CD4-positive, CD25-positive, alpha-beta regulatory T cell (primary cell): ENCODE measurements around the gene ATP9B. TPM values are rescaled to one million over a fixed set of nuclear protein-coding genes. Genes with fewer than 3 reads are reported as not detected.
A peak's percentile ranks its signal among the peaks of the same experiment; 100 is the strongest.
"Not testable (repeated sequence)": the region's sequence is repeated elsewhere in the genome, so short reads cannot be mapped to it uniquely, and the experiment has no call there.

ENCODE experiments used
- ATAC-seq, 2 donors: fragments of 150-1000 bp; cut with Tn5 transposase; one replicate each; pipeline ENCODE4 v1.10.0; 2021; ENCODE audit warnings: low read depth in 2 of 2, moderate number of reproducible peaks in 2 of 2, moderate library complexity in 1 of 2
- DNase-seq, 3 donors: peaks; one replicate each; pipeline versions ENCODE4 v3.0.0 to v3.0.0-alpha.2; 2012 to 2022; ENCODE audit warnings: mixed read lengths in 1 of 3
- H3K27ac ChIP-seq: one replicate; pipeline ENCODE4 v1.7.0; 2013; ENCODE audit warnings: mild to moderate bottlenecking, low read length; ENCODE audit not compliant: insufficient read depth, poor library complexity, severe bottlenecking
- H3K27me3 ChIP-seq: one replicate; pipeline ENCODE4 v1.7.0; 2013; ENCODE audit warnings: low read length; ENCODE audit not compliant: control insufficient read depth, insufficient read depth
- H3K36me3 ChIP-seq: one replicate; pipeline ENCODE4 v1.7.0; 2013; ENCODE audit warnings: mild to moderate bottlenecking, low read length, moderate library complexity; ENCODE audit not compliant: control insufficient read depth, insufficient read depth
- H3K4me1 ChIP-seq: 2 replicates; pipeline ENCODE4 v1.7.0; 2013; ENCODE audit warnings: mild to moderate bottlenecking, low read length; ENCODE audit not compliant: insufficient read depth, control insufficient read depth, poor library complexity, severe bottlenecking
- H3K4me3 ChIP-seq: one replicate; pipeline ENCODE4 v1.7.0; 2013; ENCODE audit warnings: low read depth, mild to moderate bottlenecking, low read length, moderate library complexity
- H3K9me3 ChIP-seq, 2 experiments: 1 replicate in 1 of 2; 2 replicates in 1 of 2; pipeline ENCODE4 v1.7.0; 2013; ENCODE audit warnings: low read length in 2 of 2, mild to moderate bottlenecking in 1 of 2, moderate library complexity in 1 of 2; ENCODE audit not compliant: control insufficient read depth in 2 of 2
- H3K27ac Mint-ChIP-seq, 3 donors: one replicate each; pipeline ENCODE4 v1.8.0; 2020 to 2022; ENCODE audit warnings: mild to moderate bottlenecking in 3 of 3, mixed read lengths in 3 of 3, moderate library complexity in 2 of 3
- H3K27me3 Mint-ChIP-seq: one replicate; pipeline ENCODE4 v1.8.0; 2022; ENCODE audit warnings: mild to moderate bottlenecking, mixed read lengths
- H3K36me3 Mint-ChIP-seq: one replicate; pipeline ENCODE4 v1.8.0; 2020; ENCODE audit warnings: mixed read lengths
- H3K4me1 Mint-ChIP-seq, 4 donors: one replicate each; pipeline ENCODE4 v1.8.0; 2020 to 2022; ENCODE audit warnings: mixed read lengths in 4 of 4, mild to moderate bottlenecking in 1 of 4
- H3K4me3 Mint-ChIP-seq, 4 donors: one replicate each; pipeline ENCODE4 v1.8.0; 2020 to 2022; ENCODE audit warnings: mild to moderate bottlenecking in 4 of 4, mixed read lengths in 4 of 4, moderate library complexity in 3 of 4
- H3K9me3 Mint-ChIP-seq, 7 donors: one replicate each; pipeline ENCODE4 v1.8.0; 2020 to 2022; ENCODE audit warnings: mixed read lengths in 7 of 7, mild to moderate bottlenecking in 3 of 7, moderate library complexity in 2 of 7
- polyA plus RNA-seq, 4 donors: library from polyadenylated mRNA; unstranded; fragments of 300-500 nt; fragmentation: Illumina TruSeq; gene quantifications; one replicate each; pipeline ENCODE4 v1.2.3, GENCODE V29; 2021
- total RNA-seq: library from RNA; stranded (reverse); gene quantifications from one replicate; pipeline ENCODE4 v1.2.3, GENCODE V29; 2022

Gene ATP9B
- total and polyA plus RNA-seq, 5 donors from 2014 or later = 14.1 to 75.3 (median 17.6) TPM

GRCh38 chr18:79071503-79072210 is 2.5 kb downstream of the ATP9B start:
- ATAC-seq (no peak), DNase-seq (no peak)
- peaks cover 32 to 77% (median 50%) of the 10 kb centered on the region in 4 donors for H3K4me1 Mint-ChIP-seq
- Histone ChIP-seq H3K9me3 (no peaks in the 10 kb centered on the region), H3K27me3 (no peaks in the 10 kb centered on the region), H3K4me3 (peak overlapping the region; percentile 93), H3K36me3 (no peaks in the 10 kb centered on the region), H3K27ac (no peak overlapping the region), H3K4me1 (peaks cover 26% of the 10 kb centered on the region)
- H3K36me3 Mint-ChIP-seq = peaks cover 18% of the 10 kb centered on the region
- H3K27ac Mint-ChIP-seq = peak overlapping the region in 1 of 3 donors; percentile 93
- peaks cover 0 to 4% (median 0%) of the 10 kb centered on the region in 7 donors for H3K9me3 Mint-ChIP-seq
- H3K27me3 Mint-ChIP-seq = peaks cover 5% of the 10 kb centered on the region
- H3K4me3 Mint-ChIP-seq = peak overlapping the region; percentile 12 to 51 (median 32)

- H3K4me1 Mint-ChIP-seq = peaks cover 30 to 77% (median 49%) of the 10 kb centered on the region in 4 donors
- H3K4me1 ChIP-seq = peaks cover 31% of the 10 kb centered on the region
These were observed 3.5 kb downstream of the ATP9B start for GRCh38 chr18:79072655-79073054.

DNA sequence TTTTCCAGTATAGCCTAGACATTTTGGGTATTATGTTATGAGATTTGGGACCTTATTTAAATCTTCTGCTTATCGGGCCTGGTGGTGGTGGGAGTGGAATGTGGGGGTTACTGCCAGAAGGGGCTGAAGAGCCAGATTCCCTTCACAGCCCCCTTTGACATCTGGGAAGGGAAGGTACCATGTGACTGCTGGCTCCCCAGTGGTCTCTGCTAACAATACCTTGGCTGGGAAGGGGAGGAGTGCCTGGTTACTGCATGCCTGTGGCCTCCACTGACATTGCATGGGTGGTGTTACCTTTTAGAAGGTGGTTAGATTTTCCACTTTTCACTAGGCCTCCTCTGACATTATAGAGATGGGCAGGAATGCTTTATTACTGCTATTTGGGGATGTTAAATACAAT is 8.0 kb downstream of the ATP9B start:
- no peaks in the 10 kb centered on the region for H3K9me3 ChIP-seq
- no peak overlapping the region for H3K27ac ChIP-seq
- DNase-seq = no peak
- H3K27me3 Mint-ChIP-seq = no peaks in the 10 kb centered on the region
- H3K27ac Mint-ChIP-seq = peak overlapping the region; percentile 1 to 92 (median 52)
- peaks cover 0 to 16% (median 10%) of the 10 kb centered on the region in 7 donors for H3K9me3 Mint-ChIP-seq
- no peak for ATAC-seq
- peaks cover 2% of the 10 kb centered on the region for H3K36me3 ChIP-seq
- H3K4me3 Mint-ChIP-seq = no peak overlapping the region
- H3K4me1 ChIP-seq = peaks cover 7% of the 10 kb centered on the region
- no peak overlapping the region for H3K4me3 ChIP-seq
- H3K36me3 Mint-ChIP-seq = peaks cover 49% of the 10 kb centered on the region
- H3K27me3 ChIP-seq = no peaks in the 10 kb centered on the region
- H3K4me1 Mint-ChIP-seq = peaks cover 30 to 91% (median 54%) of the 10 kb centered on the region in 4 donors

More at GRCh38 chr18:79072655-79073054, 3.5 kb downstream of the ATP9B start:
- H3K27me3 Mint-ChIP-seq, ATAC-seq, H3K27me3 ChIP-seq, H3K36me3 ChIP-seq, H3K9me3 Mint-ChIP-seq, DNase-seq, H3K27ac Mint-ChIP-seq, H3K27ac ChIP-seq, H3K4me3 ChIP-seq, H3K9me3 ChIP-seq: not testable (repeated sequence)
- H3K36me3 Mint-ChIP-seq = peaks cover 12% of the 10 kb centered on the region
- H3K4me3 Mint-ChIP-seq = peak overlapping the region in 1 of 4 donors; percentile 46

- H3K27me3 ChIP-seq, H3K27me3 Mint-ChIP-seq, H3K9me3 ChIP-seq, H3K36me3 ChIP-seq, ATAC-seq, H3K4me3 Mint-ChIP-seq, H3K4me3 ChIP-seq, H3K27ac Mint-ChIP-seq, H3K4me1 ChIP-seq, DNase-seq, H3K27ac ChIP-seq: not testable (repeated sequence)
- Mint-ChIP-seq H3K4me1 (peaks cover 32 to 84% (median 55%) of the 10 kb centered on the region in 4 donors), H3K9me3 (peaks cover 0 to 20% (median 11%) of the 10 kb centered on the region in 7 donors), H3K36me3 (peaks cover 52% of the 10 kb centered on the region)
These were observed 9.6 kb downstream of the ATP9B start for GRCh38 chr18:79078791-79079190.

DNA sequence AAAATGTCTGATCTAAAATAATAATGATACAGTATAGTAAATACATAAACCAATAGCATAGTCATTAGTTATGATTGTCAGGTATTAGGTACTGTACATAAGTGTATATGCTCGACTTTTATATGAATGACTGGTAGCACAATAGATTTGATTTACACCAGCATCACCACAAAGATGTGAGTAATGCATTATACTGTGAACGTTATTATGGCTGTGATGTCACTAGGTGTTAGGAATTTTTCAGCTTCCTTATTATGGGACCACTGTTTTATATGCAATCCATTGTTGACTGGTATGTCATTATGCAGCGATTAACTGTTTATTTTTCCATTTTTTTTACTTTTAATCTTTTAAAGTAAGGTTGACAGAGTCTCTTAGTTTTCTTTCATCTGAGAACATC is 23.7 kb downstream of the ATP9B start:
- no peak for ATAC-seq
- Histone ChIP-seq H3K4me1 (peaks cover 3% of the 10 kb centered on the region), H3K4me3 (no peak overlapping the region), H3K27ac (no peak overlapping the region), H3K36me3 (peaks cover 11% of the 10 kb centered on the region), H3K27me3 (no peaks in the 10 kb centered on the region), H3K9me3 (no peaks in the 10 kb centered on the region)
- Mint-ChIP-seq H3K36me3 (peaks cover 26% of the 10 kb centered on the region), H3K4me3 (no peak overlapping the region), H3K9me3 (peaks cover 0 to 13% (median 4%) of the 10 kb centered on the region in 7 donors), H3K27me3 (no peaks in the 10 kb centered on the region), H3K4me1 (peaks cover 23 to 63% (median 36%) of the 10 kb centered on the region in 4 donors), H3K27ac (no peak overlapping the region)
- no peak for DNase-seq

GRCh38 chr18:79093986-79094385 is 24.8 kb downstream of the ATP9B start:
- peak overlapping the region in 1 of 4 donors; percentile 13 for H3K4me3 Mint-ChIP-seq
- Histone ChIP-seq H3K4me3 (no peak overlapping the region), H3K9me3 (no peaks in the 10 kb centered on the region), H3K27me3 (no peaks in the 10 kb centered on the region), H3K4me1 (peaks cover 3% of the 10 kb centered on the region), H3K36me3 (peaks cover 17% of the 10 kb centered on the region), H3K27ac (no peak overlapping the region)
- peaks cover 2 to 16% (median 4%) of the 10 kb centered on the region in 7 donors for H3K9me3 Mint-ChIP-seq
- no peaks in the 10 kb centered on the region for H3K27me3 Mint-ChIP-seq
- peaks cover 20 to 61% (median 38%) of the 10 kb centered on the region in 4 donors for H3K4me1 Mint-ChIP-seq
- no peak for ATAC-seq
- H3K36me3 Mint-ChIP-seq = peaks cover 28% of the 10 kb centered on the region
- no peak for DNase-seq
- peak overlapping the region in 2 of 3 donors; percentile 36 to 52 for H3K27ac Mint-ChIP-seq

- no peaks in the 10 kb centered on the region for H3K27me3 Mint-ChIP-seq
- peaks cover 20 to 55% (median 37%) of the 10 kb centered on the region in 4 donors for H3K4me1 Mint-ChIP-seq
- peaks cover 2 to 13% (median 4%) of the 10 kb centered on the region in 7 donors for H3K9me3 Mint-ChIP-seq
- Histone ChIP-seq H3K9me3 (no peaks in the 10 kb centered on the region), H3K27me3 (no peaks in the 10 kb centered on the region), H3K36me3 (peaks cover 17% of the 10 kb centered on the region), H3K4me3 (no peak overlapping the region), H3K27ac (no peak overlapping the region), H3K4me1 (peaks cover 3% of the 10 kb centered on the region)
- peak overlapping the region in 2 of 4 donors; percentile 1 to 9 for H3K4me3 Mint-ChIP-seq
- ATAC-seq (no peak), DNase-seq (no peak)
- peaks cover 25% of the 10 kb centered on the region for H3K36me3 Mint-ChIP-seq
- peak overlapping the region in 2 of 3 donors; percentile 33 to 57 for H3K27ac Mint-ChIP-seq
These were observed 26.0 kb downstream of the ATP9B start for GRCh38 chr18:79095216-79095615.
